ENCODE data around the gene SFT2D2.

DNA sequence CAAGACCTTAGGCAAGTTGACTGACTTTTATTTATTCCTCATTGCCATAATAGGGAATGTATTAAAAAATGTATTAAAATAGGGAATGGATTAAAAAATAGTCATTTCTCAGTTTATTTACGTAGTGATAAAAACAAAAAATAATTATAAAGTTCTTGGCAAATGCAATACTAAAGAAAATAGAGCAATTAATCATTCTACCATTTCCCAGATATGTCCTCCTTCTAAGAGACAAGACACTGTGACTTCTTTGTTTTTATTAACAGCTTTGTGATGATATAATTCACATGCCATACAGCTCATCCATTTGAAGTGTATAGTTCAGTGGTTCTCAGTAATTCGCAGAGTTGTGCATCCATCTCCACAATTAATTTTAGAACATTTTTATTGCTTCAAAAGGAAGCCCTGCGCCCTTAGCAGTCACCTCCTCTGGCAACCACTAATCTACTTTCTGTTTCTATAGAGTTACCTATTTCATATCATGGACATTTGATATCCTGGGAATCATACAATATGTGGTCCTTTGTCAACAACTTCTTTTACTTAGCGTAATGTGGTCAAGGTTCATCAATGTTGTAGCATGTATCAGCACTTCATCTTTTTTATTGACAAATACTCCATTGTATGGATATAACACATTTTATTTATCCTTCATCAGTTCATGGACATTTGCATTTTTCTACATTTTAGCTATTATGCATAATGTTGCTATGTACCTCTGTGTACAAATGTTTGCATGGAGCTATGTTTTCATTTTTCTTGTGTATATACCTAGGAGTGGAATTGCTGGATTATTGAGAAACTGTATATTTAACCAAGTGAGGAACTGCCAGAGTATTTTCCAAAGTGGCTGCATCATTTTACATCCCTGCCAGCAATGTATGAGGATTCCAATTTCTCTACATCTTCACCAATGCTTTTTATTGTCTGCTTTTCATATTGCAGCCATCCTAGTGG is 60.4 kb downstream of the SFT2D2 start:
- TF ChIP-seq, protein P1, sequence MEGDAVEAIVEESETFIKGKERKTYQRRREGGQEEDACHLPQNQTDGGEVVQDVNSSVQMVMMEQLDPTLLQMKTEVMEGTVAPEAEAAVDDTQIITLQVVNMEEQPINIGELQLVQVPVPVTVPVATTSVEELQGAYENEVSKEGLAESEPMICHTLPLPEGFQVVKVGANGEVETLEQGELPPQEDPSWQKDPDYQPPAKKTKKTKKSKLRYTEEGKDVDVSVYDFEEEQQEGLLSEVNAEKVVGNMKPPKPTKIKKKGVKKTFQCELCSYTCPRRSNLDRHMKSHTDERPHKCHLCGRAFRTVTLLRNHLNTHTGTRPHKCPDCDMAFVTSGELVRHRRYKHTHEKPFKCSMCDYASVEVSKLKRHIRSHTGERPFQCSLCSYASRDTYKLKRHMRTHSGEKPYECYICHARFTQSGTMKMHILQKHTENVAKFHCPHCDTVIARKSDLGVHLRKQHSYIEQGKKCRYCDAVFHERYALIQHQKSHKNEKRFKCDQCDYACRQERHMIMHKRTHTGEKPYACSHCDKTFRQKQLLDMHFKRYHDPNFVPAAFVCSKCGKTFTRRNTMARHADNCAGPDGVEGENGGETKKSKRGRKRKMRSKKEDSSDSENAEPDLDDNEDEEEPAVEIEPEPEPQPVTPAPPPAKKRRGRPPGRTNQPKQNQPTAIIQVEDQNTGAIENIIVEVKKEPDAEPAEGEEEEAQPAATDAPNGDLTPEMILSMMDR (IDR thresholded peaks at IDR 0.05; ENCODE audit: low read length), result no peak; the same call in none of the 2 replicates
- TF ChIP-seq EZH2 (optimal IDR thresholded peaks at IDR 0.05; ENCODE audit: low read depth, low read length), result no peak
